Transverse colon (tissue), 4 donors: ENCODE results near the gene CHCHD6. TPM values are rescaled to one million over a fixed set of nuclear protein-coding genes. Genes with fewer than 3 reads are reported as not detected.
"Not testable (repeated sequence)": the region's sequence is repeated elsewhere in the genome, so short reads cannot be mapped to it uniquely, and the experiment has no call there.

Source experiments
- DNase-seq: peaks from one replicate; pipeline ENCODE4 v3.0.0-alpha.2; 2019
- H3K27ac ChIP-seq, 4 donors: fragments of 200-600 bp; sonication (generic); 2 replicates each; pipeline ENCODE4 v1.5.1; 2016 to 2018; ENCODE audit warnings: inconsistent platforms in 4 of 4
- H3K27me3 ChIP-seq: fragments of 200-600 bp; sonication (generic); 2 replicates; pipeline ENCODE4 v1.5.1; 2017; ENCODE audit warnings: inconsistent platforms
- H3K36me3 ChIP-seq, 4 donors: fragments of 200-600 bp; sonication (generic); 2 replicates each; pipeline ENCODE4 v1.5.1; 2017 to 2019; ENCODE audit warnings: inconsistent platforms in 4 of 4
- H3K4me1 ChIP-seq, 4 donors: fragments of 200-600 bp; sonication (generic); 2 replicates each; pipeline ENCODE4 v1.5.1; 2017 to 2020; ENCODE audit warnings: inconsistent platforms in 4 of 4
- H3K4me3 ChIP-seq, 4 donors: fragments of 200-600 bp; sonication (generic); 1 replicate in 1 of 4; 2 replicates in 3 of 4; pipeline versions ENCODE4 v1.5.1 to v1.6.1; 2017 to 2019; ENCODE audit warnings: inconsistent platforms in 4 of 4
- H3K9me3 ChIP-seq, 2 donors: fragments of 200-600 bp; sonication (generic); 2 replicates each; pipeline ENCODE4 v1.5.1; 2017 to 2019; ENCODE audit warnings: inconsistent platforms in 2 of 2
- CTCF ChIP-seq, 5 experiments: fragments of 200-600 bp in 3 of 5; fragments of 450-650 bp in 2 of 5; sonication (generic) in 3 of 5; IDR thresholded peaks; 1 replicate in 2 of 5; 2 replicates in 3 of 5; pipeline ENCODE4 v1.5.1; 2016 to 2017; ENCODE audit warnings: antibody characterized with exemption in 5 of 5, inconsistent platforms in 3 of 5, mild to moderate bottlenecking in 2 of 5, moderate library complexity in 1 of 5
- EP300 ChIP-seq: sonication (generic); formaldehyde crosslinking; IDR thresholded peaks from one replicate; pipeline ENCODE4 v1.6.1; 2017; ENCODE audit warnings: antibody characterized with exemption, low read depth
- POLR2A ChIP-seq: fragments of 450-650 bp; IDR thresholded peaks from one replicate; pipeline ENCODE4 v1.6.1; 2016; ENCODE audit warnings: antibody characterized with exemption, mild to moderate bottlenecking, moderate library complexity
- POLR2AphosphoS5 ChIP-seq, 3 donors: sonication (generic); formaldehyde crosslinking; IDR thresholded peaks; one replicate each; pipeline ENCODE4 v1.6.1; 2016; ENCODE audit warnings: antibody characterized with exemption in 3 of 3
- WGBS, 2 donors: methylation state at CpG; one replicate each; pipeline ENCODE4 v1.1.5; 2018; ENCODE audit warnings: low coverage in 1 of 2; 5-methylcytosine and 5-hydroxymethylcytosine counted together
- in situ Hi-C, 4 donors: fragments of 200-750 bp; cut with MboI; loops; one replicate each; pipeline versions ENCODE4 v1.15.0 to v1.15.1; 2017; ENCODE audit warnings: low sequenced_read_pairs in 3 of 4, low pct_ligation_motif_present in 1 of 4, low pct_unique_long_range_greater_than_20kb in 1 of 4
- intact Hi-C: fragments of 100-400 bp; cut with DNase I; formaldehyde crosslinking; loops from one replicate; pipeline ENCODE4 v1.15.1; 2023; ENCODE audit warnings: low total_unique reads
- total RNA-seq, 4 donors: library from RNA; depleted of rRNA; stranded (reverse); fragments of >200 nt; gene quantifications; one replicate each; pipeline ENCODE4 v1.1.0, GENCODE V29; 2016

Gene CHCHD6
- total RNA-seq, 4 donors from 2014 or later, result 4.6 to 12.1 (median 5.3) TPM

DNA sequence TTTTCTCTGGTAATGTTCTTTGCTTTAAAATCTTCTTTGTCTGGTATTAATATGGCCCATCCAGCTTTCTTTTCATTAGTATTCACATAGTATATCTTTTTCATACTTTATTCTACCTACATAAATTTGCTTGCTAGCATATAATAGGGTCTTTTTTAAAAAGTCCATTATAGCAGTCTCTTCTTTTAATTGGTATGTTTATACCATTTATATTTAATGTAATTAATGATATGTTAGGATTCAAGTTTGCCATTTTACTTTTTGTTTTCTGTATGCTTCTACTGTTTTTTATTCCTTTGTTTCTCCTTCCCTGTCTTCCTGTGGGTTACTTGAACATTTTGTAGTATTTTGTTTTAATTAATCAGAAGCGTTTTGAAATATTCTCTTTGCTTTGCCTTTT, 89.0 kb downstream of the CHCHD6 start:
- H3K36me3 ChIP-seq, result no peaks in the 10 kb centered on the region
- H3K27ac ChIP-seq, result no peak overlapping the region
- in situ Hi-C loops, result no loop called here
- peaks cover 0 to 6% of the 10 kb centered on the region in 2 donors for H3K9me3 ChIP-seq
- 85 to 100% methylated on average over 1 of the region's 1 CpG for WGBS, 2 donors
- intact Hi-C loops, result no loop called here
- no peaks in the 10 kb centered on the region for H3K27me3 ChIP-seq
- no peak for DNase-seq
- H3K4me1 ChIP-seq, result no peaks in the 10 kb centered on the region
- no peak for TF ChIP-seq CTCF (IDR thresholded peaks at IDR 0.05)
- no peak for TF ChIP-seq POLR2AphosphoS5 (IDR thresholded peaks at IDR 0.05)
- no peak for TF ChIP-seq POLR2A
- no peak for TF ChIP-seq EP300
- no peak overlapping the region for H3K4me3 ChIP-seq

GRCh38 chr3:126797563-126797962, 93.5 kb downstream of the CHCHD6 start:
- in situ Hi-C loops, result no loop called here
- no peak overlapping the region for H3K27ac ChIP-seq
- TF ChIP-seq EP300, result no peak
- no peak for TF ChIP-seq POLR2A
- TF ChIP-seq POLR2AphosphoS5 (IDR thresholded peaks at IDR 0.05), result no peak
- TF ChIP-seq CTCF (IDR thresholded peaks at IDR 0.05), result no peak
- DNase-seq, result no peak
- H3K4me1 ChIP-seq, result no peaks in the 10 kb centered on the region
- H3K27me3 ChIP-seq, result no peaks in the 10 kb centered on the region
- H3K9me3 ChIP-seq, result peaks cover 0 to 6% of the 10 kb centered on the region in 2 donors
- H3K36me3 ChIP-seq, result no peaks in the 10 kb centered on the region
- WGBS, 2 donors, result 80 to 87% methylated on average over 2 to 7 of the region's 7 CpGs
- intact Hi-C loops, result no loop called here
- H3K4me3 ChIP-seq, result no peak overlapping the region

- Histone ChIP-seq H3K27ac (no peak overlapping the region), H3K4me1 (no peaks in the 10 kb centered on the region), H3K9me3 (no peaks in the 10 kb centered on the region), H3K27me3 (no peaks in the 10 kb centered on the region), H3K4me3 (no peak overlapping the region), H3K36me3 (no peaks in the 10 kb centered on the region)
- in situ Hi-C loops (no loop called here), intact Hi-C loops (no loop called here)
- no peak for DNase-seq
- 90 to 100% methylated on average over 4 to 9 of the region's 9 CpGs for WGBS, 2 donors
- TF ChIP-seq POLR2A (no peak), EP300 (no peak), POLR2AphosphoS5 (IDR thresholded peaks at IDR 0.05) (no peak)
Measured at GRCh38 chr3:126798521-126798920, 94.5 kb downstream of the CHCHD6 start.

DNA sequence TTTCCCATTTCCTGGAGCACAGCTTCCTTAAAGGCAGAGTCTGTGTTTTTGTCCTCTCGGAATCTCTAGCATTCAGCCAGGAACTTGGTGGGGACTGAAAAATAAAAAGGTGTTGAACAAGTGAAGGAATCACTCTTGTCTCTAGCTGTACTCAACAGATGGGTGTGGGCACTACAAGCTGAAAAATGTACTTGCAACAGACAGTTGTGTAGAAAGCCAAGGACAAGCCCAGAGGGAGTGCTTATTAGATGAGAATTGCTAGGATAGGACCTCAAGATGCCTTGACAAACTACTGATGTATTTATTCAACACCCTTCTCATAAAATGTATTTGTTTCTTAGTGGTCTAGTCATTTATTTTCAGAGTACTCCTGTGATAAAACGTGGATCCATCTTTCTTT, 95.1 kb downstream of the CHCHD6 start:
- Histone ChIP-seq H3K4me3 (no peak overlapping the region), H3K9me3 (no peaks in the 10 kb centered on the region), H3K36me3 (no peaks in the 10 kb centered on the region), H3K27me3 (no peaks in the 10 kb centered on the region), H3K4me1 (no peaks in the 10 kb centered on the region), H3K27ac (no peak overlapping the region)
- in situ Hi-C loops (no loop called here), intact Hi-C loops (no loop called here)
- 91% methylated on average over 2 of the region's 2 CpGs for WGBS, 2 donors
- no peak for TF ChIP-seq POLR2A
- no peak for TF ChIP-seq CTCF (IDR thresholded peaks at IDR 0.05)
- no peak for TF ChIP-seq POLR2AphosphoS5 (IDR thresholded peaks at IDR 0.05)
- no peak for TF ChIP-seq EP300
- DNase-seq, result no peak

DNA sequence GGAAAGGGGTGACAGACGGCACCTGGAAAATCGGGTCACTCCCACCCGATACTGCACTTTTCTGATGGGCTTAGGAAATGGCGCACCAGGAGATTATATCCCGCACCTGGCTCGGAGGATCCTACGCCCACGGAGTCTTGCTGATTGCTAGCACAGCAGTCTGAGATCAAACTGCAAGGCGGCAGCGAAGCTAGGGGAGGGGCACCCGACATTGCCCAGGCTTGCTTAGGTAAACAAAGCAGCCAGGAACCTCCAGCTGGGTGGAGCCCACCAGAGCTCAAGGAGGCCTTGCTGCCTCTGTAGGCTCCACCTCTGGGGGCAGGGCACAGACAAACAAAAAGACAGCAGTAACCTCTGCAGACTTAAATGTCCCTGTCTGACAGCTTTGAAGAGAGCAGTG, 97.3 kb downstream of the CHCHD6 start:
- H3K9me3 ChIP-seq, H3K4me1 ChIP-seq, H3K4me3 ChIP-seq, in situ Hi-C loops, H3K36me3 ChIP-seq, H3K27me3 ChIP-seq, H3K27ac ChIP-seq, DNase-seq, intact Hi-C loops: not testable (repeated sequence)
- 94% methylated on average over 11 of the region's 11 CpGs; no CpG with 5 or more reads in 1 of the 2 donors for whole genome bisulfite sequencing, 2 donors
